Neural cell (in vitro differentiated cells): ENCODE results near the gene ARHGAP24. TPM values are rescaled to one million over a fixed set of nuclear protein-coding genes. Genes with fewer than 3 reads are reported as not detected.

ENCODE experiments used
- H2AFZ ChIP-seq: fragments of 200-600, 300-800 bp; sonication (generic), shearing (Covaris generic); 2 replicates; pipeline ENCODE4 v1.6.0; 2014; ENCODE audit warnings: low read depth, mild to moderate bottlenecking, antibody characterized with exemption, low read length, moderate library complexity
- H3F3A ChIP-seq: fragments of 200-600 bp; shearing (Covaris generic); 2 replicates; pipeline ENCODE4 v1.6.1; 2016; ENCODE audit warnings: mild to moderate bottlenecking, moderate library complexity, mixed read lengths, antibody characterized with exemption, low read length; ENCODE audit not compliant: insufficient read depth, poor library complexity, severe bottlenecking
- H3K27ac ChIP-seq: fragments of 200-600, 300-800 bp; sonication (generic), shearing (Covaris generic); 2 replicates; pipeline ENCODE4 v1.5.1; 2014; ENCODE audit warnings: mild to moderate bottlenecking, low read length, moderate library complexity
- H3K27me3 ChIP-seq: fragments of 300-800, 200-600 bp; sonication (generic), shearing (Covaris generic); 2 replicates; pipeline ENCODE4 v1.6.0; 2014; ENCODE audit warnings: mild to moderate bottlenecking, low read depth, low read length, moderate library complexity; ENCODE audit not compliant: insufficient read depth
- H3K36me3 ChIP-seq: fragments of 300-800, 200-600 bp; sonication (generic), shearing (Covaris generic); 2 replicates; pipeline ENCODE4 v1.5.1; 2014; ENCODE audit warnings: mild to moderate bottlenecking, antibody characterized with exemption, low read length, moderate library complexity; ENCODE audit not compliant: insufficient read depth
- H3K4me2 ChIP-seq: fragments of 300-800, 200-600 bp; sonication (generic), shearing (Covaris generic); 2 replicates; pipeline ENCODE4 v1.6.0; 2014; ENCODE audit warnings: mild to moderate bottlenecking, low read length
- H3K4me3 ChIP-seq: fragments of 300-800, 200-600 bp; sonication (generic), shearing (Covaris generic); 2 replicates; pipeline ENCODE4 v1.5.1; 2014; ENCODE audit warnings: mild to moderate bottlenecking, low read length, moderate library complexity
- H3K79me2 ChIP-seq: fragments of 200-600 bp; shearing (Covaris generic); replicated peaks from 2 replicates; pipeline ENCODE4 v1.6.0; 2014; ENCODE audit warnings: mild to moderate bottlenecking, low read length, moderate library complexity; ENCODE audit not compliant: insufficient read depth
- H3K9ac ChIP-seq: fragments of 300-800, 200-600 bp; sonication (generic), shearing (Covaris generic); 2 replicates; pipeline ENCODE4 v1.6.1; 2016; ENCODE audit warnings: mild to moderate bottlenecking, low read length, mixed read lengths
- H3K9me2 ChIP-seq: fragments of 200-600 bp; shearing (Covaris generic); 2 replicates; pipeline ENCODE4 v1.6.1; 2016; ENCODE audit warnings: mild to moderate bottlenecking, low read length, mixed read lengths; ENCODE audit not compliant: insufficient read depth
- H3K9me3 ChIP-seq: fragments of 200-600, 300-800 bp; sonication (generic), shearing (Covaris generic); 2 replicates; pipeline ENCODE4 v1.6.1; 2016; ENCODE audit warnings: mild to moderate bottlenecking, mixed run types, low read length, moderate library complexity, mixed read lengths
- H4K20me1 ChIP-seq: fragments of 200-600 bp; shearing (Covaris generic); 2 replicates; pipeline ENCODE4 v1.6.1; 2016; ENCODE audit warnings: mild to moderate bottlenecking, mixed run types; ENCODE audit not compliant: insufficient read depth
- EP300 ChIP-seq: fragments of 450-650 bp; conservative IDR thresholded peaks from 2 replicates; pipeline ENCODE4 v1.6.1; 2014; ENCODE audit warnings: antibody characterized with exemption, mild to moderate bottlenecking, moderate library complexity; ENCODE audit not compliant: poor library complexity, severe bottlenecking
- EZH2 ChIP-seq: fragments of 200-600, 300-800 bp; shearing (Covaris generic), sonication (generic); IDR thresholded peaks from 2 replicates; pipeline ENCODE4 v1.6.1; 2014; ENCODE audit warnings: antibody characterized with exemption, low read length, borderline replicate concordance, mild to moderate bottlenecking; ENCODE audit not compliant: insufficient read depth, poor library complexity, severe bottlenecking
- MXI1 ChIP-seq: fragments of 450-650 bp; conservative IDR thresholded peaks from 2 replicates; pipeline ENCODE4 v1.6.1; 2014; ENCODE audit warnings: antibody characterized with exemption, mild to moderate bottlenecking; ENCODE audit not compliant: poor library complexity, severe bottlenecking
- POLR2AphosphoS5 ChIP-seq: IDR thresholded peaks from 2 replicates; pipeline ENCODE4 v1.6.1; 2012
- RAD21 ChIP-seq: fragments of 450-650 bp; conservative IDR thresholded peaks from 2 replicates; pipeline ENCODE4 v1.6.1; 2014; ENCODE audit warnings: antibody characterized with exemption, mild to moderate bottlenecking, moderate library complexity
- REST ChIP-seq: IDR thresholded peaks from 2 replicates; pipeline ENCODE4 v1.6.1; 2012; ENCODE audit warnings: borderline replicate concordance
- SMC3 ChIP-seq: fragments of 450-650 bp; conservative IDR thresholded peaks from 2 replicates; pipeline ENCODE4 v1.6.1; 2014; ENCODE audit warnings: antibody characterized with exemption, mild to moderate bottlenecking, moderate library complexity; ENCODE audit not compliant: poor library complexity
- TAF1 ChIP-seq: IDR thresholded peaks from 2 replicates; pipeline ENCODE4 v1.6.1; 2012; ENCODE audit warnings: low read depth
- polyA plus RNA-seq: library from polyadenylated mRNA; depleted of rRNA; stranded (reverse); fragments of >200 nt; gene quantifications from 2 replicates; pipeline ENCODE4 v1.2.3, GENCODE V29; 2014
- TF ChIP-seq, protein P1 (sequence below): fragments of 450-650 bp; IDR thresholded peaks from 2 replicates; pipeline ENCODE4 v1.5.1; 2014; ENCODE audit warnings: antibody characterized with exemption, mild to moderate bottlenecking, moderate library complexity; ENCODE audit not compliant: poor library complexity, severe bottlenecking

Gene ARHGAP24
- polyA plus RNA-seq, 1 donor from 2014 or later, result 2.9 TPM

DNA sequence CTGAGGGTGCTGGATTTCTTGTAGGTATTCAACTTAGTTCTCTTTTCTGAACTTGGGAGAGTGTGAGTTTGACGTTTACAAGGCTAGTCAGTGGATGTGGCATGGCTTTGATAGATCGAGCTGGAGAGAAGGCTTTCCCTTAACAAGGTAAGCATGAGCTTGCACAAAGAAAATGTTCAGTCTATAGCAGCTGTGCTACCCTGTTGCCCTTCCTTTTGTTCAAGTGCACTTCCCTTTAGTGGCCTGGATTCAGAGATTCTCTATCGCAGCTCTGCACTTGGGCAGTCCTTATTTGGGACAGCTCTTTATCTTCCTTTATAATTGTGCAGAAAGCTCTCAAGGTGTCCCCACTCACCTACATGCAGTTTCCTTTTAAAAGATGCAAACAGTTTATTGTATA is 198.0 kb downstream of the ARHGAP24 start:
- no peak overlapping the region for H3K4me2 ChIP-seq
- no peaks in the 10 kb centered on the region for H4K20me1 ChIP-seq
- H3K36me3 ChIP-seq, result no peaks in the 10 kb centered on the region
- H2AFZ ChIP-seq, result no peak overlapping the region
- H3K4me3 ChIP-seq, result no peak overlapping the region
- no peaks in the 10 kb centered on the region for H3K9me3 ChIP-seq
- TF ChIP-seq POLR2AphosphoS5 (no peak), EZH2 (no peak), RAD21 (no peak)
- TF ChIP-seq, protein P1, sequence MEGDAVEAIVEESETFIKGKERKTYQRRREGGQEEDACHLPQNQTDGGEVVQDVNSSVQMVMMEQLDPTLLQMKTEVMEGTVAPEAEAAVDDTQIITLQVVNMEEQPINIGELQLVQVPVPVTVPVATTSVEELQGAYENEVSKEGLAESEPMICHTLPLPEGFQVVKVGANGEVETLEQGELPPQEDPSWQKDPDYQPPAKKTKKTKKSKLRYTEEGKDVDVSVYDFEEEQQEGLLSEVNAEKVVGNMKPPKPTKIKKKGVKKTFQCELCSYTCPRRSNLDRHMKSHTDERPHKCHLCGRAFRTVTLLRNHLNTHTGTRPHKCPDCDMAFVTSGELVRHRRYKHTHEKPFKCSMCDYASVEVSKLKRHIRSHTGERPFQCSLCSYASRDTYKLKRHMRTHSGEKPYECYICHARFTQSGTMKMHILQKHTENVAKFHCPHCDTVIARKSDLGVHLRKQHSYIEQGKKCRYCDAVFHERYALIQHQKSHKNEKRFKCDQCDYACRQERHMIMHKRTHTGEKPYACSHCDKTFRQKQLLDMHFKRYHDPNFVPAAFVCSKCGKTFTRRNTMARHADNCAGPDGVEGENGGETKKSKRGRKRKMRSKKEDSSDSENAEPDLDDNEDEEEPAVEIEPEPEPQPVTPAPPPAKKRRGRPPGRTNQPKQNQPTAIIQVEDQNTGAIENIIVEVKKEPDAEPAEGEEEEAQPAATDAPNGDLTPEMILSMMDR, result no peak
- H3K79me2 ChIP-seq, result no peaks in the 10 kb centered on the region
- H3K27me3 ChIP-seq, result no peaks in the 10 kb centered on the region
- H3F3A ChIP-seq, result no peaks in the 10 kb centered on the region
- no peaks in the 10 kb centered on the region for H3K9me2 ChIP-seq
- no peak overlapping the region for H3K27ac ChIP-seq
- H3K9ac ChIP-seq, result no peak overlapping the region

DNA sequence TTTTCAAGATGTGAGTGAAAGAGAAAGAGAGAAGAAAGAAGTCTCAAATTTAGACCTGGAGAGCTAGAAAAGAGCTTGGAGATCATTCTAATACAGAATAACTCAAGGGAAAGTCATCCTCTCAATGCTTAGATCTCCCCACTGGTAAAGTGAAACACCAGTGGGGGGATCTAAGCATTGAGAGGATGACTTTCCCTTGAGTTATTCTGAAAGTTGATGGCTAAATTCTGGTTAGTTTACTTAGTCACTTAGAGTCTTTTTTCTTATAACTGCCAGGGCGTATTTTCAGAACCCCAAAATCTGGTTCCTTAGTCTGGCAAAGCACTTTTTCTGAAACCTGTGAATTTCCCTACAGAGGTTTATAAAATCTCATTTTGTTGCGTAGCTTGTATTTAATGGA is 198.6 kb downstream of the ARHGAP24 start:
- no peak overlapping the region for H3K4me3 ChIP-seq
- no peak overlapping the region for H2AFZ ChIP-seq
- H3F3A ChIP-seq, result no peaks in the 10 kb centered on the region
- no peaks in the 10 kb centered on the region for H3K9me3 ChIP-seq
- no peak overlapping the region for H3K27ac ChIP-seq
- no peaks in the 10 kb centered on the region for H3K9me2 ChIP-seq
- no peaks in the 10 kb centered on the region for H3K36me3 ChIP-seq
- H3K79me2 ChIP-seq, result no peaks in the 10 kb centered on the region
- no peak overlapping the region for H3K9ac ChIP-seq
- H3K4me2 ChIP-seq, result no peak overlapping the region
- no peak for TF ChIP-seq SMC3
- TF ChIP-seq, protein P1, result no peak
- TF ChIP-seq TAF1, result no peak
- no peak for TF ChIP-seq POLR2AphosphoS5
- no peak for TF ChIP-seq EP300
- H3K27me3 ChIP-seq, result no peaks in the 10 kb centered on the region
- H4K20me1 ChIP-seq, result no peaks in the 10 kb centered on the region

GRCh38 chr4:85675076-85676049 is 200.4 kb downstream of the ARHGAP24 start:
- Histone ChIP-seq H3K4me3 (no peak overlapping the region), H3F3A (no peaks in the 10 kb centered on the region), H3K9ac (no peak overlapping the region), H3K9me3 (no peaks in the 10 kb centered on the region), H3K79me2 (no peaks in the 10 kb centered on the region), H4K20me1 (no peaks in the 10 kb centered on the region), H3K27ac (no peak overlapping the region), H3K4me2 (no peak overlapping the region), H3K27me3 (no peaks in the 10 kb centered on the region), H2AFZ (no peak overlapping the region), H3K9me2 (no peaks in the 10 kb centered on the region), H3K36me3 (no peaks in the 10 kb centered on the region)
- no peak for TF ChIP-seq REST
- TF ChIP-seq SMC3, result no peak
- no peak for TF ChIP-seq MXI1
- no peak for TF ChIP-seq EZH2
- TF ChIP-seq EP300, result no peak
- TF ChIP-seq RAD21, result no peak
- TF ChIP-seq, protein P1, result no peak
